Transverse colon (tissue), 4 donors: ENCODE results near the gene MAGI1.

Experiments used
- CTCF ChIP-seq, 5 experiments: fragments of 200-600 bp in 3 of 5; fragments of 450-650 bp in 2 of 5; sonication (generic) in 3 of 5; IDR thresholded peaks; 1 replicate in 2 of 5; 2 replicates in 3 of 5; pipeline ENCODE4 v1.5.1; 2016 to 2017; ENCODE audit warnings: antibody characterized with exemption in 5 of 5, inconsistent platforms in 3 of 5, mild to moderate bottlenecking in 2 of 5, moderate library complexity in 1 of 5
- EP300 ChIP-seq: sonication (generic); formaldehyde crosslinking; IDR thresholded peaks from one replicate; pipeline ENCODE4 v1.6.1; 2017; ENCODE audit warnings: antibody characterized with exemption, low read depth
- POLR2A ChIP-seq: fragments of 450-650 bp; IDR thresholded peaks from one replicate; pipeline ENCODE4 v1.6.1; 2016; ENCODE audit warnings: antibody characterized with exemption, mild to moderate bottlenecking, moderate library complexity
- POLR2AphosphoS5 ChIP-seq, 3 donors: sonication (generic); formaldehyde crosslinking; IDR thresholded peaks; one replicate each; pipeline ENCODE4 v1.6.1; 2016; ENCODE audit warnings: antibody characterized with exemption in 3 of 3

- no peak for TF ChIP-seq CTCF (IDR thresholded peaks at IDR 0.05)
- TF ChIP-seq POLR2A: no peak
- no peak for TF ChIP-seq POLR2AphosphoS5 (IDR thresholded peaks at IDR 0.05)
- no peak for TF ChIP-seq EP300
These were observed 137.5 kb downstream of the MAGI1 start for GRCh38 chr3:65901226-65901625.
